IMR-90 (cell line): ENCODE results near the gene PAFAH2. TPM values are rescaled to one million over a fixed set of nuclear protein-coding genes. Genes with fewer than 3 reads are reported as not detected.

ENCODE experiments used
- ATAC-seq: fragments of 200-7000 bp; cut with Tn5 transposase; 2 replicates; pipeline ENCODE4 v1.9.1; 2020; ENCODE audit warnings: low read depth, mild to moderate bottlenecking, moderate library complexity
- BruUV-seq: library from RNA; stranded (reverse); fragments of 400-500 nt; replicated peaks from 2 replicates; lab custom pipeline; 2021; lab: Mats Ljungman, UMichigan
- CTCF ChIA-PET: fragments of 300-600 bp; formaldehyde crosslinking; extraction: SDS; loops from one replicate; lab custom pipeline; 2021; ENCODE audit warnings: antibody characterized with exemption; lab: Yijun Ruan, JAX
- POLR2A ChIA-PET: fragments of 300-600 bp; sonication (Branson Sonifier 250); formaldehyde crosslinking; loops from one replicate; lab custom pipeline; 2022; ENCODE audit warnings: antibody characterized with exemption; ENCODE audit not compliant: unreplicated experiment; lab: Charles Lee
- DNase-seq: peaks from one replicate; pipeline ENCODE4 v3.0.0; 2013
- H2AFZ ChIP-seq: replicated peaks from 2 replicates; pipeline ENCODE3; 2013; ENCODE audit warnings: low read length, mild to moderate bottlenecking; ENCODE audit not compliant: poor library complexity
- H2AK5ac ChIP-seq: 2 replicates; pipeline ENCODE4 v1.6.1; 2013; ENCODE audit warnings: low read depth, low read length, inconsistent platforms
- H2AK9ac ChIP-seq: replicated peaks from 2 replicates; pipeline ENCODE3; 2013; ENCODE audit warnings: mild to moderate bottlenecking, low read depth, low read length, moderate library complexity; ENCODE audit not compliant: poor library complexity
- H2BK120ac ChIP-seq: 2 replicates; pipeline ENCODE4 v1.6.1; 2013; ENCODE audit warnings: low read depth, low read length, inconsistent platforms
- H2BK15ac ChIP-seq: 3 replicates; pipeline ENCODE4 v1.6.1; 2013; ENCODE audit warnings: low read depth, low read length, inconsistent platforms
- H2BK20ac ChIP-seq: 2 replicates; pipeline ENCODE4 v1.6.1; 2013; ENCODE audit warnings: low read depth, mild to moderate bottlenecking, inconsistent platforms, low read length, moderate library complexity
- H2BK5ac ChIP-seq: 2 replicates; pipeline ENCODE4 v1.6.1; 2013; ENCODE audit warnings: mild to moderate bottlenecking, low read depth, low read length, inconsistent platforms; ENCODE audit not compliant: poor library complexity, severe bottlenecking
- H3K14ac ChIP-seq: replicated peaks from 2 replicates; pipeline ENCODE4 v1.6.1; 2013; ENCODE audit warnings: low read depth, low read length, inconsistent platforms
- H3K18ac ChIP-seq: 2 replicates; pipeline ENCODE4 v1.6.1; 2013; ENCODE audit warnings: low read depth, low read length, control low read depth
- H3K23ac ChIP-seq: 2 replicates; pipeline ENCODE4 v1.6.1; 2013; ENCODE audit warnings: low read depth, low read length, inconsistent platforms
- H3K27ac ChIP-seq: 2 replicates; pipeline ENCODE4 v1.5.1; 2013; ENCODE audit warnings: mild to moderate bottlenecking, control low read depth, low read length; ENCODE audit not compliant: insufficient read depth
- H3K27me3 ChIP-seq: 2 replicates; pipeline ENCODE4 v1.6.1; 2013; ENCODE audit warnings: low read length; ENCODE audit not compliant: control insufficient read depth, insufficient read depth
- H3K36me3 ChIP-seq: 2 replicates; pipeline ENCODE4 v1.6.1; 2013; ENCODE audit warnings: low read length, mixed read lengths; ENCODE audit not compliant: control insufficient read depth, insufficient read depth
- H3K4ac ChIP-seq: 2 replicates; pipeline ENCODE4 v1.6.1; 2013; ENCODE audit warnings: low read depth, low read length, inconsistent platforms
- H3K4me1 ChIP-seq: 2 replicates; pipeline ENCODE4 v1.6.1; 2013; ENCODE audit warnings: low read length, mixed read lengths; ENCODE audit not compliant: control insufficient read depth, insufficient read depth
- H3K4me2 ChIP-seq: 2 replicates; pipeline ENCODE4 v1.6.1; 2013; ENCODE audit warnings: low read depth, mild to moderate bottlenecking, control low read depth, low read length, moderate library complexity
- H3K4me3 ChIP-seq: 2 replicates; pipeline ENCODE4 v1.5.1; 2013; ENCODE audit warnings: low read depth, mild to moderate bottlenecking, control low read depth, low read length, moderate library complexity; ENCODE audit not compliant: insufficient read depth
- H3K56ac ChIP-seq: 2 replicates; pipeline ENCODE4 v1.6.1; 2013; ENCODE audit warnings: low read length, inconsistent platforms; ENCODE audit not compliant: insufficient read depth; ENCODE audit errors: extremely low read depth
- H3K79me1 ChIP-seq, 2 experiments: 2 replicates each; pipeline ENCODE4 v1.6.1; 2013; ENCODE audit warnings: low read length in 2 of 2, inconsistent platforms in 1 of 2, low read depth in 1 of 2
- H3K9ac ChIP-seq: 2 replicates; pipeline ENCODE4 v1.6.1; 2013; ENCODE audit warnings: low read depth, low read length, control low read depth
- H3K9me1 ChIP-seq: 2 replicates; pipeline ENCODE4 v1.6.1; 2013; ENCODE audit warnings: low read length, inconsistent platforms; ENCODE audit not compliant: insufficient read depth
- H3K9me3 ChIP-seq: 2 replicates; pipeline ENCODE4 v1.6.1; 2013; ENCODE audit warnings: low read length; ENCODE audit not compliant: control insufficient read depth, insufficient read depth
- H4K20me1 ChIP-seq: 2 replicates; pipeline ENCODE4 v1.6.1; 2013; ENCODE audit warnings: low read length, inconsistent platforms; ENCODE audit not compliant: insufficient read depth
- H4K5ac ChIP-seq: 2 replicates; pipeline ENCODE4 v1.6.1; 2013; ENCODE audit warnings: mild to moderate bottlenecking, low read depth, low read length, control low read depth
- H4K8ac ChIP-seq, 2 experiments: 2 replicates each; pipeline ENCODE4 v1.6.1; 2013; ENCODE audit warnings: low read depth in 2 of 2, low read length in 2 of 2, control low read depth in 1 of 2, inconsistent platforms in 1 of 2
- H4K91ac ChIP-seq: 2 replicates; pipeline ENCODE4 v1.6.1; 2013; ENCODE audit warnings: low read depth, low read length, inconsistent platforms; ENCODE audit not compliant: insufficient read depth
- BHLHE40 ChIP-seq: fragments of 150-350 bp; IDR thresholded peaks from 2 replicates; pipeline ENCODE4 v1.6.1; 2016; ENCODE audit warnings: mild to moderate bottlenecking, low read depth, low read length
- CEBPB ChIP-seq: IDR thresholded peaks from 2 replicates; pipeline ENCODE4 v1.6.1; 2012; ENCODE audit warnings: low read depth, low read length, improper control_type of control experiment
- CHD1 ChIP-seq: IDR thresholded peaks from 2 replicates; pipeline ENCODE4 v1.6.1; 2012; ENCODE audit warnings: low read depth, low read length, improper control_type of control experiment
- CTCF ChIP-seq: conservative IDR thresholded peaks from 2 replicates; pipeline ENCODE4 v1.5.1; 2012; ENCODE audit warnings: mild to moderate bottlenecking, low read depth, low read length, improper control_type of control experiment
- FOS ChIP-seq: fragments of 150-350 bp; IDR thresholded peaks from 2 replicates; pipeline ENCODE4 v1.6.1; 2016; ENCODE audit warnings: low read depth, low read length
- MAFK ChIP-seq: IDR thresholded peaks from 2 replicates; pipeline ENCODE4 v1.6.1; 2012; ENCODE audit warnings: low read depth, low read length, improper control_type of control experiment
- MAZ ChIP-seq: IDR thresholded peaks from 2 replicates; pipeline ENCODE4 v1.6.1; 2012; ENCODE audit warnings: low read depth, mild to moderate bottlenecking, low read length, improper control_type of control experiment, moderate library complexity, borderline replicate concordance
- MXI1 ChIP-seq: IDR thresholded peaks from 2 replicates; pipeline ENCODE4 v1.6.1; 2012; ENCODE audit warnings: low read depth, mild to moderate bottlenecking, low read length, moderate library complexity, borderline replicate concordance
- NFE2L2 ChIP-seq: fragments of 150-350 bp; IDR thresholded peaks from 2 replicates; pipeline ENCODE4 v1.6.1; 2016; ENCODE audit warnings: low read depth, mild to moderate bottlenecking, low read length
- POLR2A ChIP-seq: IDR thresholded peaks from 2 replicates; pipeline ENCODE4 v1.6.1; 2012; ENCODE audit warnings: mild to moderate bottlenecking, low read depth, low read length
- RAD21 ChIP-seq: IDR thresholded peaks from 2 replicates; pipeline ENCODE4 v1.6.1; 2012; ENCODE audit warnings: low read length, improper control_type of control experiment
- RCOR1 ChIP-seq: IDR thresholded peaks from 2 replicates; pipeline ENCODE4 v1.6.1; 2012; ENCODE audit warnings: mild to moderate bottlenecking, low read length, improper control_type of control experiment; ENCODE audit not compliant: insufficient replicate concordance
- RFX5 ChIP-seq: IDR thresholded peaks from 2 replicates; pipeline ENCODE4 v1.8.0; 2012; ENCODE audit warnings: low read depth, mild to moderate bottlenecking, low read length, moderate library complexity
- SMC3 ChIP-seq: fragments of 150-350 bp; IDR thresholded peaks from 2 replicates; pipeline ENCODE4 v1.6.1; 2016; ENCODE audit warnings: low read depth, mild to moderate bottlenecking, antibody characterized with exemption, low read length, moderate library complexity
- USF2 ChIP-seq: fragments of 150-350 bp; IDR thresholded peaks from 2 replicates; pipeline ENCODE4 v1.6.1; 2017; ENCODE audit warnings: mild to moderate bottlenecking, antibody characterized with exemption, low read length, low read depth
- WGBS, 2 experiments: methylation state at CpG; one replicate each; pipeline versions ENCODE4 v1.1.5 to v1.1.7; 2013; ENCODE audit warnings: missing lambda C conversion rate in 2 of 2; ENCODE audit not compliant: insufficient read length in 1 of 2; ENCODE audit errors: extremely low coverage in 2 of 2; 5-methylcytosine and 5-hydroxymethylcytosine counted together
- dilution Hi-C: fragments of 300-500 bp; cut with HindIII; formaldehyde crosslinking; loops from one replicate; pipeline ENCODE4 v1.14.3; 2018; ENCODE audit warnings: low sequenced_read_pairs; ENCODE audit not compliant: unreplicated experiment
- in situ Hi-C: fragments of 300-500 bp; cut with MboI; formaldehyde crosslinking; loops from 3 replicates; pipeline ENCODE4 v1.14.3; 2019; ENCODE audit warnings: low sequenced_read_pairs, inconsistent platforms, mixed read lengths
- intact Hi-C: fragments of 100-400 bp; cut with micrococcal nuclease; formaldehyde crosslinking; loops from 2 replicates; pipeline ENCODE4 v1.10.0; 2022
- polyA plus RNA-seq, 3 experiments: library from polyadenylated mRNA; depleted of rRNA; stranded (reverse); fragments of >200 nt; gene quantifications; 2 replicates each; pipeline ENCODE4 v1.2.3, GENCODE V29; 2012; ENCODE audit warnings: low replicate concordance in 1 of 3
- total RNA-seq: library from RNA; depleted of rRNA; stranded (reverse); fragments of >200 nt; gene quantifications from 2 replicates; pipeline ENCODE4 v1.2.3, GENCODE V29; 2012
- TF ChIP-seq, protein P1 (sequence below): fragments of 150-350 bp; IDR thresholded peaks from 2 replicates; pipeline ENCODE4 v1.6.1; 2016; ENCODE audit warnings: low read depth, mild to moderate bottlenecking, low read length, moderate library complexity, borderline replicate concordance

Gene PAFAH2
- total and polyA plus RNA-seq, 2 of the 4 experiments (the other 2 are of a cell fraction), result 8.3 to 12.2 TPM

DNA sequence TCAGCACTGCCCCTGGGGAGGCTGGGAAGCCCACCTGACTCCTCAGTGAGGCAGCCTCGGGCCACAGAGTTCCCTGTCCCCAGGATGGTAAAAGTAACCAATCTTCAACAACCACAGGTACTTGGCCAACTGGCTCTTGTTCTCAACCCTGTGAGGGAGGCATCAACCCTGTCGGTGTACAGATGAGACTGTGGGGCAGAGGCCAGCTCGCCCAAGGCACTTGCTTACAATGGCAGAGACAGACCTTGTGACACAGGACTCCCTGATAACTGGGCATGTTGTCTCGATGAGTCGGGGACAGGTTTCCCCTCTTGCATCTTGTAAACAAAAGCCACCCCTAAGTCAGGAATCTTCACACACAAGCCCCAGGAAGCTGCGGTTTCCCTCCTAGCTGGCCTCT lies 40.0 kb upstream of the PAFAH2 start:
- Histone ChIP-seq H3K56ac (no peak overlapping the region), H3K36me3 (no peaks in the 10 kb centered on the region), H2AK9ac (no peak overlapping the region), H4K20me1 (no peaks in the 10 kb centered on the region), H3K9ac (no peak overlapping the region), H3K27ac (no peak overlapping the region), H2BK15ac (no peak overlapping the region), H3K4me1 (peaks cover 6% of the 10 kb centered on the region), H3K9me3 (no peaks in the 10 kb centered on the region), H2BK120ac (no peak overlapping the region), H3K27me3 (peaks cover 31% of the 10 kb centered on the region), H3K79me1 (no peaks in the 10 kb centered on the region), H3K4ac (no peak overlapping the region), H2BK5ac (no peak overlapping the region), H4K5ac (no peak overlapping the region), H3K23ac (no peak overlapping the region), H4K8ac (no peak overlapping the region), H4K91ac (no peak overlapping the region), H3K14ac (no peak overlapping the region), H3K4me3 (no peak overlapping the region), H3K18ac (no peak overlapping the region), H2BK20ac (no peak overlapping the region), H2AFZ (no peak overlapping the region), H3K9me1 (0 out of 2 replicates have a peak, but pooled peaks cover 3% of the 10 kb centered on the region), H2AK5ac (no peak overlapping the region), H3K4me2 (no peak overlapping the region)
- WGBS, 2 experiments, result 63% methylated on average over 2 of the region's 6 CpGs; no CpG with 5 or more reads in 1 of the 2 experiments
- ChIA-PET POLR2A (no interaction called here), CTCF (no interaction called here)
- no TSS peak for BruUV-seq
- dilution Hi-C loops, result no loop called here
- in situ Hi-C loops, result no loop called here
- intact Hi-C loops, result loop anchor here (2.0 to 5.0 kb wide), 3 partner anchors 239 to 353 kb away; no protein-coding TSS in a partner anchor
- TF ChIP-seq MAZ (no peak), RCOR1 (no peak), CHD1 (no peak), SMC3 (no peak), RFX5 (no peak), FOS (no peak), CTCF (no peak), NFE2L2 (no peak), BHLHE40 (no peak), MAFK (no peak), CEBPB (no peak), USF2 (no peak), MXI1 (no peak), RAD21 (no peak), POLR2A (no peak)
- TF ChIP-seq, protein P1, sequence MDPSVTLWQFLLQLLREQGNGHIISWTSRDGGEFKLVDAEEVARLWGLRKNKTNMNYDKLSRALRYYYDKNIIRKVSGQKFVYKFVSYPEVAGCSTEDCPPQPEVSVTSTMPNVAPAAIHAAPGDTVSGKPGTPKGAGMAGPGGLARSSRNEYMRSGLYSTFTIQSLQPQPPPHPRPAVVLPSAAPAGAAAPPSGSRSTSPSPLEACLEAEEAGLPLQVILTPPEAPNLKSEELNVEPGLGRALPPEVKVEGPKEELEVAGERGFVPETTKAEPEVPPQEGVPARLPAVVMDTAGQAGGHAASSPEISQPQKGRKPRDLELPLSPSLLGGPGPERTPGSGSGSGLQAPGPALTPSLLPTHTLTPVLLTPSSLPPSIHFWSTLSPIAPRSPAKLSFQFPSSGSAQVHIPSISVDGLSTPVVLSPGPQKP, result no peak
- DNase-seq (no peak), ATAC-seq (no peak)
